LNCAP (cell line): Measurements from ENCODE around the gene GH2.

ENCODE experiments used
- CTCF ChIP-seq: fragments of 450-650 bp; IDR thresholded peaks from 2 replicates; pipeline ENCODE4 v1.5.1; 2017; ENCODE audit warnings: mild to moderate bottlenecking

The GH2 gene

DNA sequence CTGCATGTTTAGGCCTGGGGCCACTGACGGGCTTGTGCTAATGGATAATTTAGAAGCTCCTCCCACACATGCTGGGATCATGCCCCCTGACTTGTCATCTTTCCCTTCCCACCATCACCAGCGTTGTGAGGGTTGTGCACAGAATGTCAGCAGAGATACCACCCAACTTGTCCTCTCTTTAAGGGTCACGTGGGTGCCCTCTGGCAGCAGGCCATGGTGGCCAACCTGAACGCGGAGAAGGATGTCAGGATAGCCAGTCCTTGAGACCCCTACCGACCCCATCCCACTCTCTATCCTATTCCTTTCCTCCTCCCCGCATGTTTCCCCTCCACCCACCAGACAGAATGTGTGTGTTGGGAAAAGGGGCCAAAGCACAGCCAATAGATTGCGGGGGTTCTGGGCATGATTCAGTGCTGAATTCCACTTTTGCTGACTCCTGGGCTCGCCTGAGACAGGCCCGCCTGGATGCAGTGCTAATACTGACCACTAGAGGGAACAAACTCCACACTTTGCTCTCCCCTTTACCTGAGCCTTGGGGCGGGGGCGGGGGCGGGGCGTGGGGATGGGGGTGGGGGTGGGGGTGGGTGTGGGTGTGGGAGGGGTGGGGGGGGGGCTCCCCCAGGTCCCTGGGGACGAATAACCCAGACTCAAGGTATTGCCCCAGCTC, at the start of gene GH2:
GH2 (minus strand) TSS at position 10 of the 667 bp plus-strand sequence. CDS start 143 bp downstream, outside the sequence.
- peak; percentile 61 for TF ChIP-seq CTCF

- no peak for TF ChIP-seq CTCF
These were observed 49.3 kb upstream of the GH2 start for GRCh38 chr17:63930951-63931575.

- no peak for TF ChIP-seq CTCF
These were observed 48.4 kb upstream of the GH2 start for GRCh38 chr17:63929860-63930766.

DNA sequence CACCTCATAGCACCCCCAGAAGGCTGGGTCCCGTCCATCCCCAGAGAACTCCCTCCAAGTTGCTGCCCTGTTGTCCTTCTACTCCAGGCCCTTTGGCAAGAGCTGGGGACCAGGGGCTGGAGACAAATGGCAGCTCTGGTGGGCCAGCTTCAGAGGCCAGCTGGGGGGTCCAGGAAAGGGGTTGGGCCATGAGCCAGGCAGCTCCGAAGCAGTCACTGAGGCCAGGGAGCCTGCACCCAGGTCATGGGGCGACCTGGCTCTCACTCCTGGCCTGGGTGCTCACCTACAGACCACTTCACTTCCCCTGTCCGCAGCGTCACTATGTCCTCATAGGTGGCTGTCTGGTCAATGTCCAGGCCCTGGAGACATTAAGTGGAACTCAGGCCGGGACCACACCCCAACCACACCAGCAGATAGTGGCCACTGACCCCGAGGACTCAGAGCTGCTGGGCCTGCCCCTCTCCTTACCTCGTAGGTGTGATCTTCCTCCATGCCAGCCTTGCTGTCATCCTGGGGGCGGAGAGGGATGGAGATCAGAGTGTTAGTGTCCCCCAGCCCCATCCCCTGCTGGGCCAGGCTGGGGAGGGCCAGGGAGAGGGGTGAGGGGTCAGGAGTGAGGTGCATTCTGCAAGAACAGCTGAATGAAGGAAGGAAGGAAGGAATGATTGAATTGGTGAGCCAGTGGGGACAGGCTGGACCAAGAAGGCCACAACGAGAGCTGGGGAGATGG, 47.4 kb upstream of the GH2 start:
- TF ChIP-seq CTCF: no peak

DNA sequence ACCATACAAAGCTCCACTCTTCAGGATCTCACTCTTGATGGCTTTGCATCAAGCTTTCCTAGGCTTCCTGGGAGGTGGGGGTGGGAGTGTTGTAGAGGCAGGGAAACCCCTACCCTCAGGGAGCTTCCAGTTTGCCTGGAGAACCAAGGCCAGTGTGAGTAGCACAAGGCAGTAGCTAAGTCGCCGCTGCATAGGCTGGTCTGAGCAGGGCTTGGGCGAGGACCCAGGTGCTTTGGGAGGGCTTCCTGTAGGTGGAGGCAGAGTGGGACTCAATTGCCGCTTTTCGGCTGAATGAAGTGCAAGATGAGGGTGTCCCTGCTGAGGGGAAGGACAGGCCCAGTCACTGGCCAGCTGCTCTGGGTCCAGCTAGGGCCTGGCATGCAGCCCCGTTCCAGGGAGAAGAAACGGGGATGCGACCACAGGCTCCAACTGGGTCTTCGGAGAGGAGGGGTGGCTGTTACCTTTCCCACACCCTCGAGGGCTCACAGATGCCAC, 46.5 kb upstream of the GH2 start:
- TF ChIP-seq CTCF: no peak

- no peak for TF ChIP-seq CTCF
These were observed 45.9 kb upstream of the GH2 start for GRCh38 chr17:63927464-63928171.
